ENCODE data around the gene CCDC97.

The CCDC97 gene

GRCh38 chr19:41320568-41320967 is 10.6 kb downstream of the CCDC97 start:
- Histone ChIP-seq H3K27ac (no peak overlapping the region), H3K36me3 (ENCODE audit: insufficient read depth, low read length) (peaks cover 26% of the 10 kb centered on the region; the same call in 1 of the 2 replicates), H3K9me3 (ENCODE audit: low read depth, low read length) (no peaks in the 10 kb centered on the region), H3K4me3 (no peak overlapping the region), H3K9ac (ENCODE audit: insufficient read length) (no peak overlapping the region)
- no peak for DNase-seq (ENCODE audit: low read depth, low spot score)
- TF ChIP-seq EZH2 (IDR thresholded peaks at IDR 0.05) = no peak
- no peak; the same call in 1 of the 2 replicates for TF ChIP-seq POLR2AphosphoS5 (IDR thresholded peaks at IDR 0.05; ENCODE audit: borderline replicate concordance, low read depth, low read length)
- TF ChIP-seq FOXP2 (optimal IDR thresholded peaks at IDR 0.05; ENCODE audit: control extremely low read depth, extremely low read length, insufficient read depth) = no peak

- no peak overlapping the region for H3K4me3 ChIP-seq
- peaks cover 20% of the 10 kb centered on the region; the same call in 1 of the 2 replicates for H3K36me3 ChIP-seq (ENCODE audit: insufficient read depth, low read length)
- no peak overlapping the region for H3K9ac ChIP-seq (ENCODE audit: insufficient read length)
- H3K27ac ChIP-seq = no peak overlapping the region
- no peak for TF ChIP-seq EZH2 (IDR thresholded peaks at IDR 0.05)
- no peak; the same call in 1 of the 2 replicates for TF ChIP-seq POLR2AphosphoS5 (IDR thresholded peaks at IDR 0.05; ENCODE audit: borderline replicate concordance, low read depth, low read length)
- no peaks in the 10 kb centered on the region for H3K9me3 ChIP-seq (ENCODE audit: low read depth, low read length)
- DNase-seq (ENCODE audit: low read depth, low spot score) = no peak
Measured at GRCh38 chr19:41321204-41321599, 11.2 kb downstream of the CCDC97 start.

- Histone ChIP-seq H3K27ac (peak overlapping the region; percentile 57), H3K9me3 (ENCODE audit: low read depth, low read length) (no peaks in the 10 kb centered on the region), H3K9ac (ENCODE audit: insufficient read length) (no peak overlapping the region), H3K36me3 (ENCODE audit: insufficient read depth, low read length) (peaks cover 15% of the 10 kb centered on the region; the same call in 1 of the 2 replicates), H3K4me3 (no peak overlapping the region)
- DNase-seq (ENCODE audit: low read depth, low spot score) = no peak
- TF ChIP-seq FOXP2 (optimal IDR thresholded peaks at IDR 0.05; ENCODE audit: control extremely low read depth, extremely low read length, insufficient read depth) (no peak), EZH2 (IDR thresholded peaks at IDR 0.05) (no peak), POLR2AphosphoS5 (IDR thresholded peaks at IDR 0.05; ENCODE audit: borderline replicate concordance, low read depth, low read length) (no peak)
Measured at GRCh38 chr19:41321600-41322270, 11.8 kb downstream of the CCDC97 start.

- Histone ChIP-seq H3K9ac (ENCODE audit: insufficient read length) (no peak overlapping the region), H3K9me3 (ENCODE audit: low read depth, low read length) (no peaks in the 10 kb centered on the region), H3K4me3 (no peak overlapping the region), H3K27ac (peak overlapping the region; percentile 57; the same call in 1 of the 2 replicates), H3K36me3 (ENCODE audit: insufficient read depth, low read length) (peaks cover 8% of the 10 kb centered on the region; the same call in 1 of the 2 replicates)
- DNase-seq (ENCODE audit: low read depth, low spot score) = no peak
- TF ChIP-seq POLR2AphosphoS5 (IDR thresholded peaks at IDR 0.05; ENCODE audit: borderline replicate concordance, low read depth, low read length) (no peak), EZH2 (IDR thresholded peaks at IDR 0.05) (no peak), FOXP2 (optimal IDR thresholded peaks at IDR 0.05; ENCODE audit: control extremely low read depth, extremely low read length, insufficient read depth) (no peak)
Measured at GRCh38 chr19:41322451-41322850, 12.5 kb downstream of the CCDC97 start.

GRCh38 chr19:41323023-41323422 is 13.1 kb downstream of the CCDC97 start:
- H3K4me3 ChIP-seq = no peak overlapping the region
- peak overlapping the region; percentile 88 for H3K27ac ChIP-seq
- DNase-seq (ENCODE audit: low read depth, low spot score) = no peak

GRCh38 chr19:41323430-41324125 is 13.6 kb downstream of the CCDC97 start:
- H3K27ac ChIP-seq = peak overlapping the region; percentile 88
- DNase-seq (ENCODE audit: low read depth, low spot score) = no peak
- TF ChIP-seq POLR2AphosphoS5 (IDR thresholded peaks at IDR 0.05; ENCODE audit: borderline replicate concordance, low read depth, low read length) (peak; percentile 50), FOXP2 (optimal IDR thresholded peaks at IDR 0.05; ENCODE audit: control extremely low read depth, extremely low read length, insufficient read depth) (no peak)
- H3K9me3 ChIP-seq (ENCODE audit: low read depth, low read length) = no peaks in the 10 kb centered on the region
- no peak overlapping the region for H3K4me3 ChIP-seq
- H3K36me3 ChIP-seq (ENCODE audit: insufficient read depth, low read length) = peaks cover 16% of the 10 kb centered on the region; the same call in 1 of the 2 replicates
- H3K9ac ChIP-seq (ENCODE audit: insufficient read length) = peak overlapping the region; percentile 26

More at GRCh38 chr19:41323023-41323422, 13.1 kb downstream of the CCDC97 start:
- Histone ChIP-seq H3K9me3 (ENCODE audit: low read depth, low read length) (no peaks in the 10 kb centered on the region), H3K9ac (ENCODE audit: insufficient read length) (peak overlapping the region; percentile 26), H3K36me3 (ENCODE audit: insufficient read depth, low read length) (peaks cover 10% of the 10 kb centered on the region; the same call in 1 of the 2 replicates)
- TF ChIP-seq FOXP2 (optimal IDR thresholded peaks at IDR 0.05; ENCODE audit: control extremely low read depth, extremely low read length, insufficient read depth) (no peak), POLR2AphosphoS5 (IDR thresholded peaks at IDR 0.05; ENCODE audit: borderline replicate concordance, low read depth, low read length) (no peak), EZH2 (IDR thresholded peaks at IDR 0.05) (no peak)

GRCh38 chr19:41324231-41324702 is 14.3 kb downstream of the CCDC97 start:
- no peak overlapping the region for H3K9ac ChIP-seq (ENCODE audit: insufficient read length)
- TF ChIP-seq FOXP2 (optimal IDR thresholded peaks at IDR 0.05; ENCODE audit: control extremely low read depth, extremely low read length, insufficient read depth) = no peak
- H3K36me3 ChIP-seq (ENCODE audit: insufficient read depth, low read length) = peaks cover 14% of the 10 kb centered on the region; the same call in 1 of the 2 replicates
- DNase-seq (ENCODE audit: low read depth, low spot score) = no peak
- H3K27ac ChIP-seq = peak overlapping the region; percentile 88
- H3K4me3 ChIP-seq = no peak overlapping the region
- no peaks in the 10 kb centered on the region for H3K9me3 ChIP-seq (ENCODE audit: low read depth, low read length)

GRCh38 chr19:41324921-41325639 is 15.1 kb downstream of the CCDC97 start:
- Histone ChIP-seq H3K4me3 (no peak overlapping the region), H3K27ac (peak overlapping the region; percentile 88; the same call in 1 of the 2 replicates), H3K9ac (ENCODE audit: insufficient read length) (no peak overlapping the region), H3K36me3 (ENCODE audit: insufficient read depth, low read length) (peaks cover 12% of the 10 kb centered on the region; the same call in 1 of the 2 replicates), H3K9me3 (ENCODE audit: low read depth, low read length) (no peaks in the 10 kb centered on the region)
- DNase-seq (ENCODE audit: low read depth, low spot score) = no peak
- TF ChIP-seq POLR2AphosphoS5 (IDR thresholded peaks at IDR 0.05; ENCODE audit: borderline replicate concordance, low read depth, low read length) (peak; percentile 19; the same call in 1 of the 2 replicates), EZH2 (IDR thresholded peaks at IDR 0.05) (no peak), FOXP2 (optimal IDR thresholded peaks at IDR 0.05; ENCODE audit: control extremely low read depth, extremely low read length, insufficient read depth) (no peak)

Data from SK-N-MC (cell line).